Gastroesophageal sphincter (tissue), 4 donors: ENCODE data around the gene CD1C. TPM values are rescaled to one million over a fixed set of nuclear protein-coding genes. Genes with fewer than 3 reads are reported as not detected.

Experiments used
- ATAC-seq: fragments of 150-250 bp; one replicate; pipeline ENCODE4 v1.9.1; 2016; ENCODE audit warnings: mild to moderate bottlenecking, moderate library complexity
- H3K27ac ChIP-seq, 4 donors: fragments of 200-600 bp; sonication (generic) in 3 of 4; 1 replicate in 3 of 4; 2 replicates in 1 of 4; pipeline ENCODE4 v1.5.1; 2016 to 2019
- H3K27me3 ChIP-seq: fragments of 200-600 bp; sonication (generic); one replicate; pipeline ENCODE4 v1.5.1; 2019
- H3K36me3 ChIP-seq, 2 donors: fragments of 200-600 bp; sonication (generic); one replicate each; pipeline ENCODE4 v1.5.1; 2019; ENCODE audit warnings: control low read depth in 1 of 2
- H3K4me1 ChIP-seq, 3 donors: fragments of 200-600 bp; sonication (generic); 1 replicate in 2 of 3; 2 replicates in 1 of 3; pipeline ENCODE4 v1.5.1; 2016 to 2019; ENCODE audit warnings: control low read depth in 2 of 3
- H3K4me3 ChIP-seq, 2 donors: fragments of 200-600 bp; sonication (generic); one replicate each; pipeline ENCODE4 v1.5.1; 2019; ENCODE audit warnings: mild to moderate bottlenecking in 1 of 2, moderate library complexity in 1 of 2
- H3K9me3 ChIP-seq, 3 donors: fragments of 200-600 bp; sonication (generic); one replicate each; pipeline ENCODE4 v1.5.1; 2017 to 2019; ENCODE audit warnings: control low read depth in 2 of 3
- EP300 ChIP-seq: sonication (generic); formaldehyde crosslinking; IDR thresholded peaks from one replicate; pipeline ENCODE4 v1.6.1; 2017; ENCODE audit warnings: antibody characterized with exemption, mild to moderate bottlenecking
- POLR2A ChIP-seq, 2 donors: fragments of 450-650 bp; IDR thresholded peaks; one replicate each; pipeline ENCODE4 v1.6.1; 2017; ENCODE audit warnings: antibody characterized with exemption in 2 of 2, mild to moderate bottlenecking in 2 of 2, moderate library complexity in 1 of 2
- POLR2AphosphoS5 ChIP-seq: sonication (generic); formaldehyde crosslinking; IDR thresholded peaks from one replicate; pipeline ENCODE4 v1.6.1; 2017; ENCODE audit warnings: antibody characterized with exemption
- WGBS, 2 donors: methylation state at CpG; one replicate each; pipeline ENCODE4 v1.1.5; 2018; ENCODE audit warnings: low coverage in 1 of 2; 5-methylcytosine and 5-hydroxymethylcytosine counted together
- total RNA-seq, 4 donors: library from RNA; depleted of rRNA; stranded (reverse); fragments of >200 nt; gene quantifications; one replicate each; pipeline ENCODE4 v1.1.0, GENCODE V29; 2016
- TF ChIP-seq, protein P1 (sequence below), 4 experiments: fragments of 200-600 bp in 2 of 4; fragments of 450-650 bp in 2 of 4; sonication (generic) in 1 of 4; IDR thresholded peaks; one replicate each; pipeline ENCODE4 v1.5.1; 2017 to 2019; ENCODE audit warnings: antibody characterized with exemption in 4 of 4, mild to moderate bottlenecking in 2 of 4, moderate library complexity in 2 of 4

CD1C gene
- total RNA-seq, 4 donors from 2014 or later = 1.8 TPM; not detected in 3

DNA sequence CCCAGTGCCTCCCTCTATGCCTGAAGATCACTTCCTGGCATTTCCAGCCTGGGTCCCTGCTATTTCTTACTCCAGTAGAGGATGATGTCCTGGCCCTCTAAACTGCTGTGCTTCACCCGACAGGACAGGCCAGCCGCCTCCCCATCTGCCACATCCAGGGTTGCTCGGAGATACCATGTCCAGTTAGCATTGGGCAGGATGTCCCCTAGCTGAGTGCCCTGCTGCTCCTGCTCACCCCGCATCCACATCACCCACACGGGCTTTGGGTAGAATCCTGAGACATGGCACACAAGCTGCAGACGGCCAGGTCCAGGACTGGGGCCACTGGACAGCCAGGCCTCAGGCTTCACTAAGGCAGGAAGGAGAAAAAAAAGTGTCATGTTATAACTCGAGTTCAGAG, 39.6 kb downstream of the CD1C start:
- 69 to 90% methylated on average over 2 to 4 of the region's 7 CpGs for WGBS, 2 donors
- TF ChIP-seq POLR2A (IDR thresholded peaks at IDR 0.05) (no peak), POLR2AphosphoS5 (no peak), EP300 (no peak)
- ATAC-seq = no peak
- H3K9me3 ChIP-seq = no peaks in the 10 kb centered on the region
- no peak overlapping the region for H3K4me3 ChIP-seq
- H3K27me3 ChIP-seq = no peaks in the 10 kb centered on the region
- H3K36me3 ChIP-seq = no peaks in the 10 kb centered on the region
- H3K4me1 ChIP-seq = no peaks in the 10 kb centered on the region
- no peak overlapping the region for H3K27ac ChIP-seq

DNA sequence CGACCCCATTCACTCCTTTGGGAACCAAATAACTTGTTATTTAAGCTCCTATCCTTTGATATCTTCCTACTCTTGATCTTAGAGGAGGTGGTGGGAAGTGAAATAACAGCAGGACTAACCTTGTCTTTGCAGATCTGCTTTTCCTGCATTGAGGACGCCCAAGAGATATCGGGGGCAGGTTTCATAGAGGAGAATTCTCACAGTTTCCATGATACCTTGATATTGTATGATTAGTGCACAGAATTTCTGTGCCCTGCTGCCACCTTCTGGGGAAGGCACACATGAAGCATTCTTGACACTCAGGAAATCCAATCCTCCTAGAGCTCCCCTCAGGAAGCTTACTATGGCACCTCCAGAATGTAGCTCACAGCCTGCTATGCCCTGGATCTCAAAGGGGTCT, 40.0 kb downstream of the CD1C start:
- no peak for ATAC-seq
- H3K9me3 ChIP-seq = no peaks in the 10 kb centered on the region
- no peak overlapping the region for H3K4me3 ChIP-seq
- H3K27me3 ChIP-seq = no peaks in the 10 kb centered on the region
- no peaks in the 10 kb centered on the region for H3K36me3 ChIP-seq
- H3K4me1 ChIP-seq = no peaks in the 10 kb centered on the region
- WGBS, 2 donors = 83 to 95% methylated on average over 2 to 3 of the region's 3 CpGs
- H3K27ac ChIP-seq = no peak overlapping the region
- no peak for TF ChIP-seq POLR2AphosphoS5
- TF ChIP-seq EP300 = no peak
- no peak for TF ChIP-seq POLR2A (IDR thresholded peaks at IDR 0.05)
- TF ChIP-seq, protein P1, sequence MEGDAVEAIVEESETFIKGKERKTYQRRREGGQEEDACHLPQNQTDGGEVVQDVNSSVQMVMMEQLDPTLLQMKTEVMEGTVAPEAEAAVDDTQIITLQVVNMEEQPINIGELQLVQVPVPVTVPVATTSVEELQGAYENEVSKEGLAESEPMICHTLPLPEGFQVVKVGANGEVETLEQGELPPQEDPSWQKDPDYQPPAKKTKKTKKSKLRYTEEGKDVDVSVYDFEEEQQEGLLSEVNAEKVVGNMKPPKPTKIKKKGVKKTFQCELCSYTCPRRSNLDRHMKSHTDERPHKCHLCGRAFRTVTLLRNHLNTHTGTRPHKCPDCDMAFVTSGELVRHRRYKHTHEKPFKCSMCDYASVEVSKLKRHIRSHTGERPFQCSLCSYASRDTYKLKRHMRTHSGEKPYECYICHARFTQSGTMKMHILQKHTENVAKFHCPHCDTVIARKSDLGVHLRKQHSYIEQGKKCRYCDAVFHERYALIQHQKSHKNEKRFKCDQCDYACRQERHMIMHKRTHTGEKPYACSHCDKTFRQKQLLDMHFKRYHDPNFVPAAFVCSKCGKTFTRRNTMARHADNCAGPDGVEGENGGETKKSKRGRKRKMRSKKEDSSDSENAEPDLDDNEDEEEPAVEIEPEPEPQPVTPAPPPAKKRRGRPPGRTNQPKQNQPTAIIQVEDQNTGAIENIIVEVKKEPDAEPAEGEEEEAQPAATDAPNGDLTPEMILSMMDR (IDR thresholded peaks at IDR 0.05) = no peak

DNA sequence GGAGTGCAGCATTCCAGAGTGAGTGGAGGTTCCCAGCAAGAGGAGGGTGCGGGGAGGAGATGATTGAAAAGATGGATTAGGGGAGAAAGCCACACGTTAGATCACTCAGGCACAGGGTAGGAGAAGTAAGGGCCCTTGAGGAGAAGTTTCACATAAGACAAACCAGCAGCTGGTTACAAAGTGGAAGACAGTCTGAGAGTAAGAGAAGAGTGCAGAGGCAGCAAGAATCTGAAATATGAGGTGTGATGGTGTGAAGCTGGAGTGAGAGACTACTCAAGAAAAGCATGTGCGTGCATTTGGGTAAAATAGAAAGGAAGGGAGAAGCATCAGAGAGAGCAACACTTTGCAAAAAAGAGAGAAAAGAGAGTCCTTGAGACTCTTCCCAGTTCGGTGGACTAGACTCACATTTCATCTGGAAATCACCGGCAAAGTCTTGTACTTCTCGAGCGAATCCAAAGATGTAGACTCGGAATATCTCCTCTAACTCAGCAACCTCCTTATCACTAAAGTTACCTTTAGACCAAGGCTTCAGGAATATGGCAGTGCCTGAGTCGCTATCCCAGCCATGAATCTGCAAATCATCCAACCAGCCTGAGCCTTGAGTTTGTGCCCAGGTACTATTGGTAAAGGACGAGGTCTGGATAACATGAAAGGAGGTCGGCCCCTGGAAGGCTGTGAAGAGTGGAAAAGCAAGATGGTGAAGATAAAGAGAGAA, 40.8 kb downstream of the CD1C start:
- no peak for ATAC-seq
- TF ChIP-seq EP300 = no peak
- TF ChIP-seq, protein P1 (IDR thresholded peaks at IDR 0.05) = no peak

DNA sequence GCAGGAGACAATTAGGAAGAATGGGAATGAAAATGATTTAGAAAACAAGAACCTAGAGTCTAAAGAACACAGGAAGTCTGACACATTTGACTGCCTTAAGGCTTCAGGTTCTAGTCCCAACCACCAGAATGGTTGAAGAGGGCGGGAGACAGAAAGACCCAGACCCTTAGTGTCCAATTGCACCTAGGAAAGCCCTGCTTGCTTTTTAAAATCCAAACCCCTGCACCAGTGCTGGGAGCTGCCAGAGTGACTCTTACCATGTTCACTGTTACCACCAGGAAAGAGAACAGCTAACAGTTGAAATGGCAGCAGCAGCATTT, 41.3 kb downstream of the CD1C start:
- no peak for ATAC-seq

More for the DNA sequence above, 40.8 kb downstream of the CD1C start:
- 70 to 77% methylated on average over 10 of the region's 11 CpGs for WGBS, 2 donors
- Histone ChIP-seq H3K27me3 (no peaks in the 10 kb centered on the region), H3K36me3 (no peaks in the 10 kb centered on the region), H3K4me1 (no peaks in the 10 kb centered on the region), H3K27ac (no peak overlapping the region), H3K9me3 (no peaks in the 10 kb centered on the region), H3K4me3 (no peak overlapping the region)

DNA sequence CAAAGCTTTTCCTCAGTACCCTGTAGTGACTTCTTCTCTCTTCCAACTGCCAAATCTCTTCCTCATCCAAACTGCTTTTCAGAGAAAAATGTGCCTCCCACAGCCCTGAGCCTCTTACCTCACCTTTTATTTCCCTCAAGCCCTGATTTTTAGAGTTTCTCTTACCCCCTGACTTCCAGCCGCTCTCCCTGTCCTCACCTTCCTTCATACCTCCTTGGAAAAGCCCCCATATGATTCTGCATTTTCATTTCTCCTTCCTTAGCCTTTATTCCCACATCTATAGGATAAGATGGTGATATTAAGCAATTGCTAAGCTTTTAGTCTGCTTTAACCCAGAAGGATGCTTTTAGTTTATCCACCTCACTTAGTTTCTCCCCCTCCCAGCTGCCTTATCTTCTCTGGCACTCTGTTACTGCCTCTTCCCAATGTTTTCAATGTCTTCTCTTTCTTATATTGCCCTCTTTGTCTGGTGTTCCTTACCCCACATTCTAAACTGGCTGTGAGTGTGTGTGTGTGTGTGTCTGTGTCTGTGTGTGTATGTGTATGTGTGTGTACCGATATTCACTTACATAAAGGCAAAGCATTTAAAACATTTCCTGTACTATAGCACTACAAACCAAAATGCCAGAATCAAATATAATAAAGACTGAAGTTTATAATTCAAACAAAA, 41.9 kb downstream of the CD1C start, which contains the start of gene CD1B:
Gene CD1B, minus strand, starts transcription at position 51 of the 670 bp plus-strand sequence. CDS start 108 bp downstream, outside the sequence.
- no peak for ATAC-seq
- no peaks in the 10 kb centered on the region for H3K4me1 ChIP-seq
- no peak within 1 kb of the TSS for H3K27ac ChIP-seq
- H3K9me3 ChIP-seq = peaks cover 0 to 4% (median 0%) of the 10 kb centered on the region in 3 donors
- WGBS, 2 donors = 76 to 86% methylated on average over 2 of the region's 2 CpGs
- TF ChIP-seq POLR2AphosphoS5 (no peak), POLR2A (IDR thresholded peaks at IDR 0.05) (no peak), EP300 (no peak)
- TF ChIP-seq, protein P1 (IDR thresholded peaks at IDR 0.05) = no peak
- H3K27me3 ChIP-seq = no peaks in the 10 kb centered on the region
- no peaks in the 10 kb centered on the region for H3K36me3 ChIP-seq
- no peak within 1 kb of the TSS for H3K4me3 ChIP-seq

More for the DNA sequence above, 41.3 kb downstream of the CD1C start:
- WGBS, 2 donors = 78% methylated on average over 1 of the region's 1 CpG; no CpG with 5 or more reads in 1 of the 2 donors
- H3K4me3 ChIP-seq = no peak overlapping the region
- TF ChIP-seq, protein P1 (IDR thresholded peaks at IDR 0.05) = no peak
- no peak for TF ChIP-seq POLR2AphosphoS5
- TF ChIP-seq POLR2A (IDR thresholded peaks at IDR 0.05) = no peak
- no peaks in the 10 kb centered on the region for H3K4me1 ChIP-seq
- H3K36me3 ChIP-seq = no peaks in the 10 kb centered on the region
- H3K27ac ChIP-seq = no peak overlapping the region
- no peaks in the 10 kb centered on the region for H3K27me3 ChIP-seq
- H3K9me3 ChIP-seq = peaks cover 0 to 4% (median 0%) of the 10 kb centered on the region in 3 donors
